Astrocyte (in vitro differentiated cells and primary cell): ENCODE data around the gene BFSP2. TPM values are rescaled to one million over a fixed set of nuclear protein-coding genes. Genes with fewer than 3 reads are reported as not detected.

ENCODE experiments used
- DNase-seq: peaks from one replicate; pipeline ENCODE4 v3.0.0-alpha.2; 2010; ENCODE audit warnings: low read depth
- FAIRE-seq: peaks from 2 replicates; lab custom pipeline; 2011; peaks lifted over from hg19 to GRCh38; lab: Jason Lieb, UNC
- H2AFZ ChIP-seq: 2 replicates; pipeline ENCODE4 v1.6.0; 2012; ENCODE audit warnings: low read depth, low read length, inconsistent platforms
- H3K27ac ChIP-seq: 2 replicates; pipeline ENCODE4 v1.5.1; 2011; ENCODE audit warnings: low read depth, low read length, inconsistent platforms
- H3K27me3 ChIP-seq: 2 replicates; pipeline ENCODE4 v1.6.0; 2011; ENCODE audit warnings: low read length, inconsistent platforms; ENCODE audit not compliant: insufficient read depth
- H3K36me3 ChIP-seq: 2 replicates; pipeline ENCODE4 v1.5.1; 2011; ENCODE audit warnings: low read length, inconsistent platforms; ENCODE audit not compliant: insufficient read depth
- H3K4me1 ChIP-seq: 2 replicates; pipeline ENCODE4 v1.5.1; 2011; ENCODE audit warnings: low read length, inconsistent platforms; ENCODE audit not compliant: insufficient read depth
- H3K4me2 ChIP-seq: 2 replicates; pipeline ENCODE4 v1.6.0; 2012; ENCODE audit warnings: low read length, inconsistent platforms
- H3K4me3 ChIP-seq: 2 replicates; pipeline ENCODE4 v1.5.1; 2011; ENCODE audit warnings: low read depth, mild to moderate bottlenecking, low read length, inconsistent platforms; ENCODE audit not compliant: insufficient read depth
- H3K79me2 ChIP-seq: 2 replicates; pipeline ENCODE4 v1.6.0; 2012; ENCODE audit warnings: mild to moderate bottlenecking, low read length, inconsistent platforms; ENCODE audit not compliant: insufficient read depth
- H3K9ac ChIP-seq: 2 replicates; pipeline ENCODE4 v1.6.0; 2012; ENCODE audit warnings: mild to moderate bottlenecking, low read length, inconsistent platforms
- H3K9me3 ChIP-seq: 2 replicates; pipeline ENCODE4 v1.5.1; 2012; ENCODE audit warnings: low read depth, mild to moderate bottlenecking, low read length, inconsistent platforms; ENCODE audit not compliant: insufficient read depth
- H4K20me1 ChIP-seq: 2 replicates; pipeline ENCODE4 v1.6.0; 2012; ENCODE audit warnings: low read length, inconsistent platforms; ENCODE audit not compliant: insufficient read depth
- H3K27ac Mint-ChIP-seq: one replicate; pipeline ENCODE4 v1.8.0; 2021; ENCODE audit warnings: mild to moderate bottlenecking, mixed read lengths; ENCODE audit not compliant: unreplicated experiment
- H3K27me3 Mint-ChIP-seq: one replicate; pipeline ENCODE4 v1.8.0; 2021; ENCODE audit warnings: low read depth, mixed read lengths; ENCODE audit not compliant: unreplicated experiment
- H3K36me3 Mint-ChIP-seq: one replicate; pipeline ENCODE4 v1.8.0; 2021; ENCODE audit warnings: low read depth, mixed read lengths; ENCODE audit not compliant: unreplicated experiment
- H3K4me1 Mint-ChIP-seq: one replicate; pipeline ENCODE4 v1.8.0; 2021; ENCODE audit warnings: low read depth, mixed read lengths; ENCODE audit not compliant: unreplicated experiment
- H3K4me3 Mint-ChIP-seq: one replicate; pipeline ENCODE4 v1.8.0; 2021; ENCODE audit warnings: mild to moderate bottlenecking, moderate library complexity, mixed read lengths; ENCODE audit not compliant: unreplicated experiment
- H3K9me3 Mint-ChIP-seq: one replicate; pipeline ENCODE4 v1.8.0; 2021; ENCODE audit warnings: mild to moderate bottlenecking, mixed read lengths; ENCODE audit not compliant: unreplicated experiment
- CTCF ChIP-seq: IDR thresholded peaks from 2 replicates; pipeline ENCODE4 v1.5.1; 2011; ENCODE audit warnings: low read depth, mild to moderate bottlenecking, inconsistent platforms, low read length, moderate library complexity; ENCODE audit not compliant: insufficient read depth
- EZH2 ChIP-seq: IDR thresholded peaks from 2 replicates; pipeline ENCODE4 v1.6.1; 2012; ENCODE audit warnings: mild to moderate bottlenecking, low read length, inconsistent platforms; ENCODE audit not compliant: insufficient read depth
- total RNA-seq: library from RNA; stranded (reverse); gene quantifications from 2 replicates; pipeline ENCODE4 v1.2.1, GENCODE V29; 2021

The BFSP2 gene
- total RNA-seq, 1 donor from 2014 or later: not detected

DNA sequence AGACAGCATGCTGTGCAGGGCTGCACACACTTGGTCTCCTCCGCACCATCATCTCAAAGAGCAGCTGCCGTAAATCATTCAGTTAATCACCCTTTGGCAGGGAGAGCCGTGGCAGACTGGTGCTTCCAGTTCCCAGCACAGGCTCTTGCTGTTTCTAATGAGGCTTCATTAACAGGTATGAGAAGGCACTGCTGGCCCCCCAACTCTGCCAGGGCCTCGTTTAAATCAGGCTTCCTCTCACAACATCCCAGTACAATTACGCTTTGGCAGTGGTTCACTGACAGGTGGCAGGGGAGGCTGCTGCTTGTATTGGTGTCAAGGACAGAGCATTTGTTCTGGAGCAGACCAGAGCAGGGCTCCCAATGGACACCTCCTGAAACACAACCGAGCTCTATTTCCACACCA lies 77.1 kb downstream of the BFSP2 start:
- Mint-ChIP-seq H3K4me1 (peaks cover 4% of the 10 kb centered on the region), H3K9me3 (peaks cover 4% of the 10 kb centered on the region), H3K27ac (no peak overlapping the region), H3K4me3 (no peak overlapping the region), H3K27me3 (no peaks in the 10 kb centered on the region), H3K36me3 (no peaks in the 10 kb centered on the region)
- no peak overlapping the region for H3K4me2 ChIP-seq
- no peaks in the 10 kb centered on the region for H3K79me2 ChIP-seq
- H4K20me1 ChIP-seq: no peaks in the 10 kb centered on the region
- DNase-seq (no peak), FAIRE-seq (no peak)
- no peaks in the 10 kb centered on the region for H3K9me3 ChIP-seq
- H3K27ac ChIP-seq: no peak overlapping the region
- H3K36me3 ChIP-seq: no peaks in the 10 kb centered on the region
- H3K9ac ChIP-seq: no peak overlapping the region
- H2AFZ ChIP-seq: no peak overlapping the region
- TF ChIP-seq EZH2 (no peak), CTCF (no peak)
- H3K27me3 ChIP-seq: no peaks in the 10 kb centered on the region
- no peak overlapping the region for H3K4me3 ChIP-seq
- no peaks in the 10 kb centered on the region for H3K4me1 ChIP-seq

DNA sequence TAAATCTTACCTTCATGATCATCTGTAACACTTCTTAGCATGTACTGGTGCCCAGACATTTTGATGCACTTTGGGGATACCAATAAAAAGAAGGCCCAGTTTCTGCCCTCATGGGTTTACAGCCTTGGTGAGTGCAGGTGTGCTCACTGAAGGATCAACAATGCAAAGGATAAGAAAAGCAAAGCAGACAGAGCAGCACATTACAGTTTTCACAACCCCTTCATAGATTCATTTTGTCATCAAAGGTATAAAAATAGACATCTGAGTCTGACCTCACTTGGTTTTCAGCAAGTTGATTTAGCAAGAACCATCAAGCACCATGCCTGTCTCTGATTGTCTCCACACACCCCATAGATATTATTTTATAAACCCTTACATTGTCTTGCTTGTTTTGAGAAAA lies 77.6 kb downstream of the BFSP2 start:
- no peaks in the 10 kb centered on the region for H3K4me1 ChIP-seq

More for the DNA sequence above, 77.6 kb downstream of the BFSP2 start:
- H3K9me3 Mint-ChIP-seq: peaks cover 4% of the 10 kb centered on the region
- no peak overlapping the region for H3K27ac ChIP-seq
- H3K79me2 ChIP-seq: no peaks in the 10 kb centered on the region
- H3K4me2 ChIP-seq: no peak overlapping the region
- H3K27me3 Mint-ChIP-seq: no peaks in the 10 kb centered on the region
- DNase-seq (no peak), FAIRE-seq (no peak)
- no peaks in the 10 kb centered on the region for H3K9me3 ChIP-seq
- H3K9ac ChIP-seq: no peak overlapping the region
- no peaks in the 10 kb centered on the region for H3K36me3 Mint-ChIP-seq
- H4K20me1 ChIP-seq: no peaks in the 10 kb centered on the region
- no peak overlapping the region for H3K4me3 ChIP-seq
- peaks cover 4% of the 10 kb centered on the region for H3K4me1 Mint-ChIP-seq
- no peak overlapping the region for H2AFZ ChIP-seq
- no peaks in the 10 kb centered on the region for H3K27me3 ChIP-seq
- H3K36me3 ChIP-seq: no peaks in the 10 kb centered on the region
- H3K4me3 Mint-ChIP-seq: no peak overlapping the region
- no peak for TF ChIP-seq CTCF
- TF ChIP-seq EZH2: no peak
- no peak overlapping the region for H3K27ac Mint-ChIP-seq
